Spleen (tissue), 7 donors: ENCODE data around the gene PTGES.

ENCODE experiments used
- CTCF ChIP-seq, 11 experiments: fragments of 200-600 bp in 7 of 11; fragments of 450-650 bp in 4 of 11; sonication (generic) in 4 of 11; IDR thresholded peaks in 8 of 11; conservative IDR thresholded peaks in 3 of 11; 1 replicate in 7 of 11; 2 replicates in 4 of 11; pipeline versions ENCODE4 v1.4.0 to v1.8.0; 2016 to 2021; ENCODE audit warnings: antibody characterized with exemption in 11 of 11, inconsistent platforms in 4 of 11, mild to moderate bottlenecking in 1 of 11
- POLR2A ChIP-seq, 3 donors: fragments of 450-650 bp; IDR thresholded peaks; one replicate each; pipeline ENCODE4 v1.5.1; 2017; ENCODE audit warnings: antibody characterized with exemption in 3 of 3, mild to moderate bottlenecking in 1 of 3
- donor health status: DM: no; HTN: no; CAD: no; lungs with moderate emphysema.
- donor health status: DM: no; HTN: no; CAD: no.
- donor health status: DM: no; HTN: no; CAD: no.

GRCh38 chr9:129745200-129745599, 7.6 kb downstream of the PTGES start:
- TF ChIP-seq POLR2A (IDR thresholded peaks at IDR 0.05) (no peak), CTCF (IDR thresholded peaks at IDR 0.05 in 8 of 11, conservative IDR thresholded peaks at IDR 0.05 in 3 of 11) (no peak)
